ENCODE data around the gene CDRT4. TPM values are rescaled to one million over a fixed set of nuclear protein-coding genes. Genes with fewer than 3 reads are reported as not detected.
"Not testable (repeated sequence)": the region's sequence is repeated elsewhere in the genome, so short reads cannot be mapped to it uniquely, and the experiment has no call there.

The CDRT4 gene
- total RNA-seq, 1 donor from 2014 or later, result 10.1 TPM

DNA sequence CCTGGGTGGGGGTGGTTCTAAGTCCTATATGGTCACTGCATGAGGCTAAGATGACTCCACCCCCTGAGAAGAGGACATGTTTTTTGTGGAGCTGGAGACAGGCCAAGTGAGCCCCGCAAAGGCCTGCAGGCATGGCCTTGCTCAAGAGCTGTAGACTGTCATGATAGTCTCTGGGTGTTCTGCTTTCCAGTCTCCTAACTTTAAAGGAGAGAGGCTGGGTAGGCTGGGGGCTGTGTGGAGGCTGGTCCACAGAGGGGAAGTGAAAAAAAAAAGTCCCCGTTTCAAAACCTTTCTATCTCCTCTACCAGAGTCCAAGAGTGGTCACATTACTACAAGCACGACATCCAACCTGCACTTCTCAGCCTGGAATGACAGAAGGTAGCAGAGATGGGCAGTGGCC lies 27.1 kb downstream of the CDRT4 start:
- no peak overlapping the region for H3K4me3 Mint-ChIP-seq (ENCODE audit: unreplicated experiment)

GRCh38 chr17:15439205-15439985 lies 28.0 kb downstream of the CDRT4 start:
- DNase-seq (ENCODE audit: extremely low spot score, unreplicated experiment); H3K27ac Mint-ChIP-seq (ENCODE audit: unreplicated experiment); H3K4me1 Mint-ChIP-seq (ENCODE audit: unreplicated experiment); H3K9me3 Mint-ChIP-seq (ENCODE audit: unreplicated experiment); H3K4me3 Mint-ChIP-seq (ENCODE audit: unreplicated experiment); H3K27me3 Mint-ChIP-seq (ENCODE audit: unreplicated experiment): not testable (repeated sequence)
- peaks cover 16% of the 10 kb centered on the region for H3K36me3 Mint-ChIP-seq (ENCODE audit: unreplicated experiment)

More for the DNA sequence above, 27.1 kb downstream of the CDRT4 start:
- Mint-ChIP-seq H3K9me3 (ENCODE audit: unreplicated experiment) (no peaks in the 10 kb centered on the region), H3K4me1 (ENCODE audit: unreplicated experiment) (peaks cover 6% of the 10 kb centered on the region), H3K36me3 (ENCODE audit: unreplicated experiment) (peaks cover 11% of the 10 kb centered on the region), H3K27ac (ENCODE audit: unreplicated experiment) (no peak overlapping the region), H3K27me3 (ENCODE audit: unreplicated experiment) (no peaks in the 10 kb centered on the region)
- TF ChIP-seq, protein P1, sequence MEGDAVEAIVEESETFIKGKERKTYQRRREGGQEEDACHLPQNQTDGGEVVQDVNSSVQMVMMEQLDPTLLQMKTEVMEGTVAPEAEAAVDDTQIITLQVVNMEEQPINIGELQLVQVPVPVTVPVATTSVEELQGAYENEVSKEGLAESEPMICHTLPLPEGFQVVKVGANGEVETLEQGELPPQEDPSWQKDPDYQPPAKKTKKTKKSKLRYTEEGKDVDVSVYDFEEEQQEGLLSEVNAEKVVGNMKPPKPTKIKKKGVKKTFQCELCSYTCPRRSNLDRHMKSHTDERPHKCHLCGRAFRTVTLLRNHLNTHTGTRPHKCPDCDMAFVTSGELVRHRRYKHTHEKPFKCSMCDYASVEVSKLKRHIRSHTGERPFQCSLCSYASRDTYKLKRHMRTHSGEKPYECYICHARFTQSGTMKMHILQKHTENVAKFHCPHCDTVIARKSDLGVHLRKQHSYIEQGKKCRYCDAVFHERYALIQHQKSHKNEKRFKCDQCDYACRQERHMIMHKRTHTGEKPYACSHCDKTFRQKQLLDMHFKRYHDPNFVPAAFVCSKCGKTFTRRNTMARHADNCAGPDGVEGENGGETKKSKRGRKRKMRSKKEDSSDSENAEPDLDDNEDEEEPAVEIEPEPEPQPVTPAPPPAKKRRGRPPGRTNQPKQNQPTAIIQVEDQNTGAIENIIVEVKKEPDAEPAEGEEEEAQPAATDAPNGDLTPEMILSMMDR (IDR thresholded peaks at IDR 0.05), result no peak
- DNase-seq (ENCODE audit: extremely low spot score, unreplicated experiment), result no peak

GRCh38 chr17:15438491-15439105 lies 28.8 kb downstream of the CDRT4 start:
- Mint-ChIP-seq H3K9me3 (ENCODE audit: unreplicated experiment) (no peaks in the 10 kb centered on the region), H3K4me1 (ENCODE audit: unreplicated experiment) (peaks cover 6% of the 10 kb centered on the region), H3K27me3 (ENCODE audit: unreplicated experiment) (no peaks in the 10 kb centered on the region), H3K36me3 (ENCODE audit: unreplicated experiment) (peaks cover 16% of the 10 kb centered on the region), H3K27ac (ENCODE audit: unreplicated experiment) (no peak overlapping the region), H3K4me3 (ENCODE audit: unreplicated experiment) (no peak overlapping the region)
- no peak for DNase-seq (ENCODE audit: extremely low spot score, unreplicated experiment)
- TF ChIP-seq, protein P1 (IDR thresholded peaks at IDR 0.05), result no peak

DNA sequence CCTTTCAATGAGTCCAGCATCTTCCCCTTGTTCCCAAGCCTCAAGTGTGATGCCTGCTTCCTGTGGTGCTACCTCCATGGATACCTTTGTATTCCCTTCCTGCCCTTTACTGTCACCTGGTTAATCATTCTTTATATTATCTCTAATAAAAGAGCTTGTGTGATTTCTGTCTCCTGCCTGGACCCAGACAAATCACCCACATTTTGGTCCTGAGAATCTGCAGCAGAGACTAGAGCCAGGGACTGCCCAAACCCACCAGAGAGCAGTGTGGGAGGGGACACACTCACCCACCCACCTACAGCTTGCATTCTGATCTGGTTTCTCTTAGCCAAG lies 30.2 kb downstream of the CDRT4 start:
- TF ChIP-seq, protein P1 (IDR thresholded peaks at IDR 0.05), result no peak
- no peaks in the 10 kb centered on the region for H3K9me3 Mint-ChIP-seq (ENCODE audit: unreplicated experiment)
- H3K4me1 Mint-ChIP-seq (ENCODE audit: unreplicated experiment), result peaks cover 6% of the 10 kb centered on the region
- DNase-seq (ENCODE audit: extremely low spot score, unreplicated experiment), result no peak
- H3K27ac Mint-ChIP-seq (ENCODE audit: unreplicated experiment), result no peak overlapping the region
- H3K4me3 Mint-ChIP-seq (ENCODE audit: unreplicated experiment), result no peak overlapping the region
- no peaks in the 10 kb centered on the region for H3K27me3 Mint-ChIP-seq (ENCODE audit: unreplicated experiment)
- peaks cover 16% of the 10 kb centered on the region for H3K36me3 Mint-ChIP-seq (ENCODE audit: unreplicated experiment)

GRCh38 chr17:15436473-15437302 lies 30.7 kb downstream of the CDRT4 start:
- TF ChIP-seq, protein P1 (IDR thresholded peaks at IDR 0.05), result peak; percentile 32
- no peak for DNase-seq (ENCODE audit: extremely low spot score, unreplicated experiment)
- Mint-ChIP-seq H3K4me1 (ENCODE audit: unreplicated experiment) (peaks cover 5% of the 10 kb centered on the region), H3K36me3 (ENCODE audit: unreplicated experiment) (peaks cover 16% of the 10 kb centered on the region), H3K27me3 (ENCODE audit: unreplicated experiment) (no peaks in the 10 kb centered on the region), H3K9me3 (ENCODE audit: unreplicated experiment) (no peaks in the 10 kb centered on the region), H3K27ac (ENCODE audit: unreplicated experiment) (no peak overlapping the region), H3K4me3 (ENCODE audit: unreplicated experiment) (no peak overlapping the region)

All from osteocyte (in vitro differentiated cells).